WTC11 (cell line): Measurements from ENCODE around the gene DHX30.

Source experiments
- CREB1 ChIP-seq: sonication (generic); formaldehyde crosslinking; IDR thresholded peaks from 2 replicates; pipeline ENCODE4 v1.8.0; 2023; ENCODE audit warnings: mild to moderate bottlenecking, missing genetic modification reagents
- CTCF ChIP-seq: fragments of 200-600 bp; IDR thresholded peaks from 2 replicates; pipeline ENCODE4 v1.8.0; 2022; ENCODE audit warnings: antibody characterized with exemption
- E2F1 ChIP-seq: sonication (generic); formaldehyde crosslinking; IDR thresholded peaks from 2 replicates; pipeline ENCODE4 v1.8.0; 2022; ENCODE audit warnings: mild to moderate bottlenecking, missing genetic modification reagents
- JUN ChIP-seq: sonication (generic); formaldehyde crosslinking; IDR thresholded peaks from 2 replicates; pipeline ENCODE4 v1.8.0; 2023; ENCODE audit warnings: mild to moderate bottlenecking, missing genetic modification reagents
- NFE2L1 ChIP-seq: sonication (generic); formaldehyde crosslinking; IDR thresholded peaks from 2 replicates; pipeline ENCODE4 v1.8.1; 2023; ENCODE audit warnings: missing genetic modification reagents
- SP1 ChIP-seq: sonication (generic); formaldehyde crosslinking; conservative IDR thresholded peaks from 2 replicates; pipeline ENCODE4 v1.8.1; 2022; ENCODE audit warnings: missing genetic modification reagents
- USF2 ChIP-seq: sonication (generic); formaldehyde crosslinking; IDR thresholded peaks from 2 replicates; pipeline ENCODE4 v1.8.1; 2023; ENCODE audit warnings: mild to moderate bottlenecking, missing genetic modification reagents, moderate library complexity

GRCh38 chr3:47870156-47870555, 67.2 kb downstream of the DHX30 start:
- no peak for TF ChIP-seq E2F1 (CRISPR knock-in tag)
- TF ChIP-seq NFE2L1, result no peak
- no peak for TF ChIP-seq SP1
- TF ChIP-seq CTCF, result no peak
- TF ChIP-seq USF2 (CRISPR knock-in tag), result no peak
- TF ChIP-seq JUN (CRISPR knock-in tag), result no peak
- no peak for TF ChIP-seq CREB1
